ENCODE data around the gene UBAP1L. TPM values are rescaled to one million over a fixed set of nuclear protein-coding genes. Genes with fewer than 3 reads are reported as not detected.

UBAP1L gene
- total RNA-seq, 1 experiment from 2014 or later: 3.0 TPM

DNA sequence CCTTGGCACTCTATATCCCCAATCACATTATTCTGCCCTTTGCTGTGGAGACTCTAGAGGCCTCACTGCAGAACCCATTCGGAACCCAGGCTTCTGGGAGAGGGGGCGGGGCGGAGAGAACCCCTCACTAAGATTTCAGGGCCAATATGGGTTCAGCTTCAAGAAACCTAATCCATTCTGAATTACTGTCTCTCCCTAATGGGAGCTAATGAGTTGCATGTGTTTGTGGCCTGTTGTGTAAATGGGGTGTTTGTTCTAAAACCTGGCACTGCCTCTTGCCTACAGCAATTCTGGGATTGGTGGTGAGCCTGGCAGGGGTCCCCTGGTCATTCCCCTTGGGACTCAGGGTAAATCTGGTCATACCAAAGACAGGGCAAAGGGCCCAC is 46.6 kb downstream of the UBAP1L start:
- Histone ChIP-seq H4K91ac (ENCODE audit: insufficient read length, low read depth, low read length) (no peak overlapping the region), H3K4ac (ENCODE audit: low read depth, low read length) (no peak overlapping the region), H3K18ac (ENCODE audit: insufficient read length, low read depth, low read length) (no peak overlapping the region), H4K20me1 (ENCODE audit: control insufficient read depth, insufficient read depth, insufficient read length) (no peaks in the 10 kb centered on the region), H4K8ac (replicated peaks; ENCODE audit: insufficient read length, low read depth, low read length) (no peak overlapping the region), H3K27ac (ENCODE audit: insufficient read length, low read depth, low read length) (no peak overlapping the region), H2BK15ac (ENCODE audit: low read depth, low read length) (no peak overlapping the region), H2BK20ac (ENCODE audit: low read depth, low read length, poor library complexity, severe bottlenecking) (peak overlapping the region; percentile 62), H3K27me3 (ENCODE audit: insufficient read depth, low read length) (no peaks in the 10 kb centered on the region), H2AFZ (ENCODE audit: low read length) (no peak overlapping the region), H3K9me3 (ENCODE audit: control insufficient read depth, low read depth, low read length) (no peaks in the 10 kb centered on the region), H3K23ac (ENCODE audit: insufficient read length, low read depth, low read length) (no peak overlapping the region), H3K4me1 (ENCODE audit: insufficient read depth, low read length) (peaks cover 5% of the 10 kb centered on the region), H3K79me1 (ENCODE audit: insufficient read depth, low read depth, low read length, poor library complexity, severe bottlenecking) (no peaks in the 10 kb centered on the region), H3K56ac (ENCODE audit: insufficient read length, low read depth, low read length) (no peak overlapping the region), H2BK120ac (ENCODE audit: low read depth, low read length, poor library complexity, severe bottlenecking) (no peak overlapping the region), H3K79me2 (ENCODE audit: insufficient read depth, low read length) (no peaks in the 10 kb centered on the region), H3K14ac (ENCODE audit: insufficient read depth, low read length) (no peak overlapping the region), H4K5ac (ENCODE audit: insufficient read length, low read depth, low read length) (no peak overlapping the region), H2BK5ac (ENCODE audit: insufficient read length, low read length) (no peak overlapping the region), H3T11ph (ENCODE audit: low read length) (no peak overlapping the region), H3K9ac (ENCODE audit: extremely low read depth, insufficient read length, low read length) (no peak overlapping the region), H3K23me2 (ENCODE audit: insufficient read length, low read depth, low read length, poor library complexity, severe bottlenecking) (peaks cover 7% of the 10 kb centered on the region), H3K4me2 (ENCODE audit: insufficient read depth, insufficient read length, low read length) (peak overlapping the region; percentile 78), H2AK5ac (ENCODE audit: insufficient read length, low read length) (no peak overlapping the region), H2BK12ac (ENCODE audit: insufficient read length, low read depth, low read length) (no peak overlapping the region)
- Mint-ChIP-seq H3K4me3 (peak overlapping the region; percentile 58 to 85), H3K27ac (no peak overlapping the region), H3K27me3 (ENCODE audit: low read depth) (peaks cover 8% of the 10 kb centered on the region), H3K4me1 (peaks cover 36 to 37% of the 10 kb centered on the region in 2 experiments), H3K9me3 (peaks cover 3 to 8% of the 10 kb centered on the region in 2 experiments; a peak in 3 of 5 replicates), H3K36me3 (ENCODE audit: insufficient read depth in 1 of 3, low read depth in 3 of 3) (peaks cover 0 to under 1% (median 0%) of the 10 kb centered on the region in 3 experiments; a peak in 3 of 7 replicates)
- no CpG with 5 or more reads among the region's 3 CpGs for WGBS (ENCODE audit: extremely low coverage, insufficient read length, low lambda C conversion rate)
- TF ChIP-seq, protein P1, sequence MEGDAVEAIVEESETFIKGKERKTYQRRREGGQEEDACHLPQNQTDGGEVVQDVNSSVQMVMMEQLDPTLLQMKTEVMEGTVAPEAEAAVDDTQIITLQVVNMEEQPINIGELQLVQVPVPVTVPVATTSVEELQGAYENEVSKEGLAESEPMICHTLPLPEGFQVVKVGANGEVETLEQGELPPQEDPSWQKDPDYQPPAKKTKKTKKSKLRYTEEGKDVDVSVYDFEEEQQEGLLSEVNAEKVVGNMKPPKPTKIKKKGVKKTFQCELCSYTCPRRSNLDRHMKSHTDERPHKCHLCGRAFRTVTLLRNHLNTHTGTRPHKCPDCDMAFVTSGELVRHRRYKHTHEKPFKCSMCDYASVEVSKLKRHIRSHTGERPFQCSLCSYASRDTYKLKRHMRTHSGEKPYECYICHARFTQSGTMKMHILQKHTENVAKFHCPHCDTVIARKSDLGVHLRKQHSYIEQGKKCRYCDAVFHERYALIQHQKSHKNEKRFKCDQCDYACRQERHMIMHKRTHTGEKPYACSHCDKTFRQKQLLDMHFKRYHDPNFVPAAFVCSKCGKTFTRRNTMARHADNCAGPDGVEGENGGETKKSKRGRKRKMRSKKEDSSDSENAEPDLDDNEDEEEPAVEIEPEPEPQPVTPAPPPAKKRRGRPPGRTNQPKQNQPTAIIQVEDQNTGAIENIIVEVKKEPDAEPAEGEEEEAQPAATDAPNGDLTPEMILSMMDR (conservative IDR thresholded peaks at IDR 0.05): no peak
- DNase-seq: no peak

All from H9 (cell line).